Small intestine (tissue), 7 donors: Measurements from ENCODE around the gene KIF16B. TPM values are rescaled to one million over a fixed set of nuclear protein-coding genes. Genes with fewer than 3 reads are reported as not detected.
"Not testable (repeated sequence)": the region's sequence is repeated elsewhere in the genome, so short reads cannot be mapped to it uniquely, and the experiment has no call there.

Source experiments
- DNase-seq, 2 donors: peaks; one replicate each; pipeline versions ENCODE4 v3.0.0 to v3.0.0-alpha.2; 2013
- FAIRE-seq: peaks from 2 replicates; lab custom pipeline; 2012; peaks lifted over from hg19 to GRCh38; lab: Jason Lieb, UNC
- H3K27ac ChIP-seq, 3 donors: one replicate each; pipeline ENCODE4 v1.5.1; 2013; ENCODE audit warnings: low read length in 2 of 3, mild to moderate bottlenecking in 2 of 3, control low read depth in 1 of 3, inconsistent platforms in 1 of 3, low read depth in 1 of 3, moderate library complexity in 1 of 3
- H3K27me3 ChIP-seq, 3 donors: one replicate each; pipeline ENCODE4 v1.6.1; 2013; ENCODE audit warnings: low read length in 3 of 3, inconsistent platforms in 1 of 3; ENCODE audit not compliant: control insufficient read depth in 3 of 3, insufficient read depth in 3 of 3
- H3K36me3 ChIP-seq, 3 donors: one replicate each; pipeline ENCODE4 v1.6.1; 2013; ENCODE audit warnings: low read length in 3 of 3, inconsistent platforms in 1 of 3, low read depth in 1 of 3, mild to moderate bottlenecking in 1 of 3, moderate library complexity in 1 of 3; ENCODE audit not compliant: control insufficient read depth in 3 of 3, insufficient read depth in 2 of 3
- H3K4me1 ChIP-seq, 3 donors: one replicate each; pipeline ENCODE4 v1.6.1; 2013; ENCODE audit warnings: low read length in 2 of 3, inconsistent platforms in 1 of 3, low read depth in 1 of 3, mild to moderate bottlenecking in 1 of 3, moderate library complexity in 1 of 3; ENCODE audit not compliant: control insufficient read depth in 3 of 3, insufficient read depth in 2 of 3
- H3K4me3 ChIP-seq, 3 donors: one replicate each; pipeline ENCODE4 v1.5.1; 2013; ENCODE audit warnings: low read length in 3 of 3, control low read depth in 1 of 3, inconsistent platforms in 1 of 3, low read depth in 1 of 3, mild to moderate bottlenecking in 1 of 3, moderate library complexity in 1 of 3
- H3K9me3 ChIP-seq, 2 donors: one replicate each; pipeline ENCODE4 v1.6.1; 2013; ENCODE audit warnings: low read depth in 1 of 2, low read length in 1 of 2; ENCODE audit not compliant: control insufficient read depth in 2 of 2, insufficient read depth in 1 of 2
- WGBS, 3 donors: extraction: QIAGEN DNeasy Blood & Tissue Kit; methylation state at CpG; one replicate each; pipeline ENCODE4 v1.1.7; 2013; 5-methylcytosine and 5-hydroxymethylcytosine counted together
- polyA plus RNA-seq, 4 donors: library from polyadenylated mRNA; stranded (reverse) in 3 of 4; unstranded in 1 of 4; fragments of 200-250 nt in 3 of 4; fragments of 120-200 nt in 1 of 4; gene quantifications; one replicate each; pipeline versions ENCODE4 v1.2.1 to v1.2.3, GENCODE V29; 2013
- donor health status: healthy with polysubstance abuse.
- donor health status: control.
- donor health status: control.
- donor health status: Bipolar disorder and iron deficiency.
- donor health status: healthy.

The KIF16B gene
- polyA plus RNA-seq, 4 donors: 12.4 to 46.7 (median 28.0) TPM

GRCh38 chr20:16606468-16607070 lies 33.3 kb upstream of the KIF16B start:
- Histone ChIP-seq H3K27me3 (no peaks in the 10 kb centered on the region), H3K4me1 (peaks cover 0 to 46% (median 10%) of the 10 kb centered on the region in 3 donors), H3K9me3 (peaks cover 0 to 3% of the 10 kb centered on the region in 2 donors), H3K27ac (peak overlapping the region in 1 of 3 donors; percentile 77), H3K4me3 (no peak overlapping the region), H3K36me3 (no peaks in the 10 kb centered on the region)
- FAIRE-seq (no peak), DNase-seq (no peak)
- WGBS, 3 donors: 93 to 96% (median 96%) methylated on average over 3 of the region's 3 CpGs

DNA sequence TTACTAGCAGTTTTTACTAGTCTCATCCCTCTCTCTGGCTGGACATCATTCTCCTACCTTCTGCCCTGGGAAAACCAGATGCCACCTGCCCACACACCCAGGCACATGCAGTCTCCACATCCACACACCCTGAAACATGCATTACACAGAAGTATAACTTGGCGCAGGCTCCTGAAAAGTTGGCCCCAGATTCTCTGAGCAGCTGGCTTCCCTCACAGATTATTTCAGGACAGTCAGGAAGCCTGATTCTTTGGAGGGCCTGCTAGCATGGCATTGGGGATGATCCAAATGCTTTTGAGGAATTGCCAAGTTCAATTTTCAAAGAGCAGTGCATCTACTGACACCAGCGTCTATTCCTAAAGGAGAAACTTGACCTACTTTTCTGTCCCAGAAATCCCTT lies 27.8 kb upstream of the KIF16B start:
- Histone ChIP-seq H3K27ac (no peak overlapping the region), H3K4me3 (no peak overlapping the region), H3K9me3 (no peaks in the 10 kb centered on the region), H3K36me3 (no peaks in the 10 kb centered on the region), H3K4me1 (no peaks in the 10 kb centered on the region), H3K27me3 (no peaks in the 10 kb centered on the region)
- DNase-seq (no peak), FAIRE-seq (no peak)
- 63 to 78% (median 71%) methylated on average over 2 of the region's 2 CpGs for WGBS, 3 donors

DNA sequence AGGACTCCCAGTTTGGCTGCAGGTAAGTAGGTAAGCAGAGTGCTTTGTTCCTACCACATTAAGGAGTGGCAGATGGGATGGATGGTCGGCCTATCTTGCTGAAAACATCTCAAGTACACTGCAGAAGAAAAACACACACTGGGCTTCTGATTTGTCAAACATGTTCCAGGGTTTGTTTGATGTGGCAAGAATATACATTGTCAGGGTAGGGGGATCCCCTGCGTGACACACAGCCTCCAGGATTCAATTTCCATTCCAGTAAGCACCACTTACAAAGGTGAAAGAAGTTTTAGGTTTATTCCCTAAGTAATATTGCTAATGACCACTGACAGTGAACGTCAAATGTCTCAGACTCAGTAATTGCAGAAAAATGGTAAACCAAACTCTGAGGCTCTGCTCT lies 26.0 kb upstream of the KIF16B start:
- H3K36me3 ChIP-seq: no peaks in the 10 kb centered on the region
- no peaks in the 10 kb centered on the region for H3K27me3 ChIP-seq
- 68 to 80% (median 78%) methylated on average over 3 of the region's 3 CpGs for WGBS, 3 donors
- no peak overlapping the region for H3K27ac ChIP-seq
- H3K4me3 ChIP-seq: no peak overlapping the region
- H3K9me3 ChIP-seq: no peaks in the 10 kb centered on the region
- FAIRE-seq: no peak
- no peaks in the 10 kb centered on the region for H3K4me1 ChIP-seq
- DNase-seq: no peak

- Histone ChIP-seq H3K36me3 (no peaks in the 10 kb centered on the region), H3K9me3 (no peaks in the 10 kb centered on the region), H3K27me3 (no peaks in the 10 kb centered on the region), H3K4me1 (no peaks in the 10 kb centered on the region), H3K4me3 (no peak overlapping the region), H3K27ac (no peak overlapping the region)
- no peak for FAIRE-seq
- no peak for DNase-seq
- 81 to 83% (median 82%) methylated on average over 5 of the region's 5 CpGs for WGBS, 3 donors
These were observed 23.7 kb upstream of the KIF16B start for GRCh38 chr20:16596991-16597390.

DNA sequence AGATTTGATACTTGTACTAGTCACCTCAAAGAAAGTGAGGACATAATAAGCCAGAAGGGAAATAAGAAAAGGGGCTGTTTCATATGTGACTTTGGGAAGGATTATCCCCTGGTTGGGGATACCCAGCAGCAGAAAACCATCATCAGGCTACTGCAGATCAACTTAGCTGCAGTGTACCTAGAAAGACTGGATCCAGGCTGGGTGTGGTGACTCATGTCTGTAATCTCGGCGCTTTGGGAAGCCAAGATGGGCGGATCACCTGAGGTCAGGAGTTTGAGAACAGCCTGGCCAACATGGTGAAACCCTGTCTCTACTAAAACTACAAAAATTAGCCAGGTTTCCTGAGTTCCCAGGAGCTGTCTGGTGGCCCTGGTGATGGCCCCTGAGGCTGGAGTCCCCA lies 23.2 kb upstream of the KIF16B start:
- H3K9me3 ChIP-seq, FAIRE-seq, H3K4me1 ChIP-seq, H3K36me3 ChIP-seq, H3K4me3 ChIP-seq, H3K27me3 ChIP-seq, H3K27ac ChIP-seq: not testable (repeated sequence)
- peak in 1 of 2 donors; percentile 67 for DNase-seq
- WGBS, 3 donors: 18 to 74% (median 39%) methylated on average over 3 of the region's 3 CpGs

- no peaks in the 10 kb centered on the region for H3K9me3 ChIP-seq
- no peak overlapping the region for H3K27ac ChIP-seq
- DNase-seq (no peak), FAIRE-seq (no peak)
- 57 to 84% (median 60%) methylated on average over 1 of the region's 1 CpG for WGBS, 3 donors
- no peak overlapping the region for H3K4me3 ChIP-seq
- H3K4me1 ChIP-seq: no peaks in the 10 kb centered on the region
- H3K27me3 ChIP-seq: no peaks in the 10 kb centered on the region
- H3K36me3 ChIP-seq: no peaks in the 10 kb centered on the region
These were observed 22.1 kb upstream of the KIF16B start for GRCh38 chr20:16595376-16595775.

GRCh38 chr20:16590041-16590633 lies 16.9 kb upstream of the KIF16B start:
- DNase-seq (no peak), FAIRE-seq (no peak)
- H3K4me3 ChIP-seq: no peak overlapping the region
- no peaks in the 10 kb centered on the region for H3K27me3 ChIP-seq
- H3K36me3 ChIP-seq: no peaks in the 10 kb centered on the region
- H3K4me1 ChIP-seq: peaks cover 0 to 25% (median 4%) of the 10 kb centered on the region in 3 donors
- WGBS, 3 donors: 71 to 84% (median 80%) methylated on average over 7 of the region's 7 CpGs
- no peaks in the 10 kb centered on the region for H3K9me3 ChIP-seq
- H3K27ac ChIP-seq: no peak overlapping the region

- FAIRE-seq (no peak), DNase-seq (no peak)
- 80 to 94% (median 92%) methylated on average over 8 to 9 of the region's 9 CpGs for WGBS, 3 donors
- Histone ChIP-seq H3K4me3 (no peak overlapping the region), H3K9me3 (no peaks in the 10 kb centered on the region), H3K27ac (no peak overlapping the region), H3K27me3 (no peaks in the 10 kb centered on the region), H3K4me1 (peaks cover 0 to 25% (median 4%) of the 10 kb centered on the region in 3 donors), H3K36me3 (no peaks in the 10 kb centered on the region)
These were observed 16.4 kb upstream of the KIF16B start for GRCh38 chr20:16589623-16590022.
